K562 treated with DMSO at 1 percent for 4 hours (cell line): ENCODE data around the gene DCUN1D5. TPM values are rescaled to one million over a fixed set of nuclear protein-coding genes. Genes with fewer than 3 reads are reported as not detected.

Source experiments
- total RNA-seq: library from RNA; unstranded; fragments of 300-600 nt; gene quantifications from 2 replicates; pipeline ENCODE4 v1.2.3, GENCODE V29; 2022; ENCODE audit not compliant: insufficient read depth

DCUN1D5 gene
- 52.9 and 56.6 TPM in 2 replicates for total RNA-seq

DNA sequence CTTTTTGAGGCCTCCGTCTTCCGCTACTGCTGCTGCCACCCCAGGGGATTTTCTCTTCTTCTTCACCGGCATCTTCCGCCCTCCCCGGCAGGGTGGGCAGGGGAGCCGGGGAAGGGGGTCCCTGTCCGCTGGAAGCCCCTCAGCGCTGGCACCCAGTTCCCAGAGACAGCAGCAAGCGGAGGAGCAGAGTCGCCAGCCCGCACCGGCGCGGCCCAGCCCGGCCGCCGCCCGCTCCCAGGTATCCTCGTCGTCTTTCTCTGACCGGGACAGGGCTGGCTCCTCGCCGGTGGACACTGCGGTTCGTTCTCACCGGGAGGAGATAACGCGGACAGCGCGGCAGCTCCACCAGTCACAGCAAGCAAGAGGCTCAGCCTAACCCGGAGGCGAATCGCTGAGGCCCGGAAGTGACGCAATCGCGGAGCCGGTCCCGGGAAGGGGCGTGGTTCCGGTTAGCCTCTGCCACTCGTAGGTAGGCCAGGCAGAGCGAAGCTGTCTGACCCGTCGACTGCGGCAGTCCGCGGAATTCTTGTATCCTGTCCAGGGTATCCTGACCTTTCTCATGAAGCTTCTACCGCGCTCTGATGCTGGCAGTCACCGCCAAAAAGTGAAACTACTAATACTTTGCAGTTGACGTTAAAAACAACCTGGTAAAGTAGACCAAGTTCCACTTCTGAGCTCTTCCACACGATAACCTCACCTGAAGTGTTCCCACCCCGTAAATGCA, at the start of gene DCUN1D5:
DCUN1D5 (minus strand) TSS at position 360 of the 724 bp plus-strand sequence; CDS start at position 72, 288 bp downstream.

DNA sequence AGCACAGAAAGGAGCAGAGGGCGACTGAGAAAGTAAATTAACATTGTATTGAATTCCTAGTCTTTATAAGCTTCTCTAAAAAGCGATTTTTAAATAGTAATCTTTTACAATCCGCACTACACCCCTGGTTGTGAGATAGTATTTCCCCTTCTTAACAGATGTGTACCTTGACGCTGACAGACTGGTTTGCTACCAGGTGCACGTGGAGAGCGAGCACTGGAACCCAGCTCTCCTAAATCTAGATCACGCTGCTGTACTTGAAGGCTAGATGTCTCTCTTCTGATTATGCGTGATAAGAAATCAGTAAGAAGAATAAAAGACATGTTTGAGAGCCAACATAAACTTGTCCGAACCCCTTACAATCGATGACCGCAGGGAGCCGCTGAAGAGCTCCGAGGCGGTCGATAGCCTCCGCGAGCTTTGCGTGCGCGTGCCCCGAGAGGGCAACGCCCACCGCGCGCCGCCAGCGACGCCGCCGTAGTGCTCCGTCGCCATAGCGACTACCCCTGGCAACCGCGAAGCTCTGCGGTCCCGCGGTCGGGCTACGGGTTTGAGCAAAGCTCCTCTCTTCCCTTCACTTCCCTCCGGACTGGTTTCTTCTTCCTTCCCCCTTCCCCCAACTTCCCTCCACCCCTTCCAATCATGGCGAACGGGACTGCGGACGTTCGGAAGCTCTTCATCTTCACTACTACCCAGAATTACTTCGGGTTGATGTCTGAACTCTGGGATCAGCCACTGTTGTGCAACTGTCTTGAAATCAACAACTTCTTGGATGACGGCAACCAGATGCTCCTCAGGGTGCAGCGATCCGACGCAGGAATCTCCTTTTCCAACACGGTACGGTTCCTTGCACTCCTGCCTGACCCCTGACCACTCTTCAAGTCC, 17.2 kb upstream of the DCUN1D5 start, which contains the start of gene DYNC2H1:
DYNC2H1 (plus strand) TSS at position 494 of the 885 bp plus-strand sequence; CDS start at position 643, 149 bp downstream.

Other genes with a start within 250 kb of the DCUN1D5 start
- gene MMP3, start 248.6 kb downstream of the DCUN1D5 start, total RNA-seq = not detected in 2 replicates
- not detected in 2 replicates for gene MMP12, start 217.2 kb downstream of the DCUN1D5 start, total RNA-seq
- not detected in 2 replicates for gene MMP13, start 136.4 kb downstream of the DCUN1D5 start, total RNA-seq
- not detected in 2 replicates for gene DYNC2H1, start 17.3 kb upstream of the DCUN1D5 start, total RNA-seq